Mesodermal cell (in vitro differentiated cells): ENCODE data around the gene CBY2.
A peak's percentile ranks its signal among the peaks of the same experiment; 100 is the strongest.

ENCODE experiments used
- H3K27ac ChIP-seq: 2 replicates; pipeline ENCODE4 v1.7.0; 2013; ENCODE audit warnings: mild to moderate bottlenecking, low read depth, low read length, moderate library complexity; ENCODE audit not compliant: severe bottlenecking
- H3K36me3 ChIP-seq: 2 replicates; pipeline ENCODE4 v1.7.1; 2013; ENCODE audit warnings: mild to moderate bottlenecking, low read length, moderate library complexity; ENCODE audit not compliant: control insufficient read depth, insufficient read depth
- H3K4me1 ChIP-seq: one replicate; pipeline ENCODE4 v1.7.1; 2013; ENCODE audit warnings: mild to moderate bottlenecking, low read length; ENCODE audit not compliant: insufficient read depth, control insufficient read depth, poor library complexity, severe bottlenecking
- H3K4me3 ChIP-seq: 2 replicates; pipeline ENCODE4 v1.7.0; 2013; ENCODE audit warnings: low read length, control low read depth, mild to moderate bottlenecking; ENCODE audit not compliant: insufficient read depth, poor library complexity, severe bottlenecking; ENCODE audit errors: extremely low read depth
- H3K9me3 ChIP-seq: 2 replicates; pipeline ENCODE4 v1.7.1; 2013; ENCODE audit warnings: mild to moderate bottlenecking, low read length, moderate library complexity; ENCODE audit not compliant: control insufficient read depth
- WGBS, 2 experiments: methylation state at CpG; one replicate each; pipeline ENCODE4 v1.1.5; 2013; ENCODE audit warnings: missing lambda C conversion rate in 2 of 2; ENCODE audit not compliant: insufficient coverage in 2 of 2; 5-methylcytosine and 5-hydroxymethylcytosine counted together

The CBY2 gene

GRCh38 chr13:45717349-45717748, 15.2 kb downstream of the CBY2 start:
- peaks cover 6% of the 10 kb centered on the region for H3K9me3 ChIP-seq
- H3K4me3 ChIP-seq = no peak overlapping the region
- no peak overlapping the region for H3K27ac ChIP-seq
- H3K36me3 ChIP-seq = no peaks in the 10 kb centered on the region
- 80% methylated on average over 1 of the region's 1 CpG; no CpG with 5 or more reads in 1 of the 2 experiments for WGBS, 2 experiments
- H3K4me1 ChIP-seq = peaks cover 14% of the 10 kb centered on the region

DNA sequence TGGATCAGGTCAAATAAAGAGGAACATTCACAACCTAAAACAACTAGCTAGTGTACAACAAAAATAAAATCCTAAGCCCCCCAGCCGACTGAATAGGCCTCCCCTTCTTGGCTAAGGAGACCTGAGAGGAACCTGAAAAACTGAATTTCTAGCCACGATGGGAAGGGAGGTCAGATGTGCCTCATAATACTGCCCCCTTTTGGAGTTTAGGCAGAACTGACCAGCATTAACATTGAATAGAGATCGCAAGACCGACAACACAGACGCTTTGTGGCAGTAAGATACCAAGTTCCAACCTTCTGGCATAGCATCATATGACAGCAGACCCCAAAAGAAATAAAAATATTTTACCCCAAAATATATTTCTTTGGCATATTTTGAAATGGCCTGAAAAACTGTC, 15.9 kb downstream of the CBY2 start:
- Histone ChIP-seq H3K36me3 (no peaks in the 10 kb centered on the region), H3K27ac (no peak overlapping the region), H3K4me3 (no peak overlapping the region), H3K9me3 (no peaks in the 10 kb centered on the region), H3K4me1 (peaks cover 14% of the 10 kb centered on the region)
- WGBS, 2 experiments = 26 to 32% methylated on average over 3 of the region's 5 CpGs

DNA sequence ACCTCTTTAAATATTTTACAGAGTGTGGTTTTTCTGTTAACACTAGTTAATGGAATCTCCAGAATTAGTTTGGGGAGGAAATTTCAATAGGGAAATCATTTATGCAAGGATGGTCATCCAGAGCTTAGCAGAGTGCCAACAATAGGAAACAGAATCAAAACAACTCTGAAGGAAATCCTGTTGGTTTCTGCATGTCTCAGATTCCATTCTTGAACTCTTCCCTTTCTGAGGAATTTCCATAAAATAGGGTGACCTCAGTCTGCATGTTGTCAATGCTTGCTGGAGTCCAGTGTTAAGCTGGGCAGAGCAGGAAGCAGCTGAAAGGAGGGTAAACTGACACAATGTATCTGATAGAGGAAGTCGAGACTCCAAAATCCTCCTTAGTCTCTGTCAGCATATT, 16.9 kb downstream of the CBY2 start:
- Histone ChIP-seq H3K36me3 (no peaks in the 10 kb centered on the region), H3K9me3 (no peaks in the 10 kb centered on the region), H3K4me3 (no peak overlapping the region), H3K4me1 (peaks cover 14% of the 10 kb centered on the region), H3K27ac (peak overlapping the region; percentile 71)
- no CpG with 5 or more reads among the region's 1 CpG for WGBS, 2 experiments

- peaks cover 14% of the 10 kb centered on the region for H3K4me1 ChIP-seq
- WGBS, 2 experiments = 80 to 83% methylated on average over 1 of the region's 5 CpGs
- H3K9me3 ChIP-seq = no peaks in the 10 kb centered on the region
These were observed 19.1 kb downstream of the CBY2 start for GRCh38 chr13:45721203-45721731.

GRCh38 chr13:45723798-45724197, 21.7 kb downstream of the CBY2 start:
- Histone ChIP-seq H3K27ac (no peak overlapping the region), H3K36me3 (no peaks in the 10 kb centered on the region), H3K4me3 (no peak overlapping the region), H3K9me3 (no peaks in the 10 kb centered on the region), H3K4me1 (peaks cover 9% of the 10 kb centered on the region)
- no CpG with 5 or more reads among the region's 2 CpGs for WGBS, 2 experiments

More at GRCh38 chr13:45721203-45721731, 19.1 kb downstream of the CBY2 start:
- Histone ChIP-seq H3K4me3 (no peak overlapping the region), H3K36me3 (no peaks in the 10 kb centered on the region), H3K27ac (no peak overlapping the region)

DNA sequence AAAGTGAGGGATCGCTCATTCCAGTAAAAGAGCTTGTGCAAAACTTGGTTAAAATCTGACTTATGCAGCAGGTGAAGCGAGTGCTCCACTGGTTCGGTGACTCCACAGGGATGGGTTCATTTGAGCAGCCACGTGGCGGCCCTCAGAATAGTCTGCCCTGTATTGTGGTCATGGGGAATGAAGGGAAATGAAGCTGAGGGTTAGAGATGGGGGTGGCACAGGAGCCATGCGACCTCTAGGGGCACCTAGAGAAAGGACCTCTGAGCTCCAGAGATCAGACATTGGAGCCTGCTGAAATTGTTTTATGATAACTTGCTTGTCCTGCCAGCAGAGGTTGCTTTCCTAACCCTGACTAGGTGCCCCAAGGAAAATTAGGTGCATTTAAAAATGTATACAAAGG, 26.6 kb downstream of the CBY2 start:
- Histone ChIP-seq H3K4me3 (no peak overlapping the region), H3K36me3 (no peaks in the 10 kb centered on the region), H3K9me3 (no peaks in the 10 kb centered on the region), H3K4me1 (no peaks in the 10 kb centered on the region), H3K27ac (no peak overlapping the region)
- WGBS, 2 experiments = 43 to 63% methylated on average over 5 to 6 of the region's 6 CpGs

DNA sequence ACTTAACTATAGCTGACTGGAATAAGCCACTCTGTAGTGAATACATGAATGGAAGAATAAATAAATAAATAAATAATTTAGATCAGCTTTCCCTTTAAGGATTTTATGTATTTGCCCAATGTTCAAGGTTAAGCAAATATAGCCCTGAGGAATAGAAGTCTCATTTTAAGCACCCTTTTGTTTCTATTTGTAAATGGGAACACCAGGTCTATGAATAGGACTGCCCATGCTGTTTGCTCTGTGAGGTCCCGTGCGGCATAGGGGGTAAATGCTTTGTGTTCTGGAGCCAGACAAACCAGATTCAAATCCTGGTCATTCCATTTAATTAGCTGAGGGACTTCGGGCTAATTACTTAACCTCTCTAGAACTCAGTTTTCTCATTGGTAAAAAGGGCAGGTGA, 29.3 kb downstream of the CBY2 start:
- no CpG with 5 or more reads among the region's 3 CpGs for WGBS, 2 experiments
- H3K27ac ChIP-seq = no peak overlapping the region

DNA sequence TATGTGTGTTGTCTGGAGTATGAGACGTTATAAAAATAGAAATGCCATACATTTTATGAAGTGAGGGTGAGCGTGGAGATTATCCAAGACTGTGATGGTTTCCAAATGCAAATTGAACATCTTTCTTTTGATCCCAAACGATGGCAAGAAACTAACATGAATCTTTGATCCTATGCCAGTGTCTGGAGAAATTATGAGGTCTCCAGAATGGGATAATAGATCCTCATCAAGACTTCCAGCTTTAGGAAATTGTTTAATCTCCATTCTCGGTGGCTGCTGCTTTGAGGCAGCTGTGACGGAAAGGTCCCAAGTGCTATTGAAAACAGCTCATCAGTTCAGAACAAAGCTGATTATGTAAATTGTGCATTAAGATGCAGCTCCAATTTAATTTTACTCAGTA, 30.8 kb downstream of the CBY2 start:
- Histone ChIP-seq H3K36me3 (no peaks in the 10 kb centered on the region), H3K4me1 (no peaks in the 10 kb centered on the region), H3K4me3 (no peak overlapping the region), H3K9me3 (no peaks in the 10 kb centered on the region), H3K27ac (no peak overlapping the region)
- WGBS, 2 experiments = 57 to 66% methylated on average over 4 of the region's 5 CpGs

More for the DNA sequence above, 29.3 kb downstream of the CBY2 start:
- Histone ChIP-seq H3K4me3 (no peak overlapping the region), H3K36me3 (no peaks in the 10 kb centered on the region), H3K4me1 (no peaks in the 10 kb centered on the region), H3K9me3 (no peaks in the 10 kb centered on the region)

GRCh38 chr13:45733361-45733760, 31.2 kb downstream of the CBY2 start:
- Histone ChIP-seq H3K36me3 (no peaks in the 10 kb centered on the region), H3K4me3 (no peak overlapping the region), H3K27ac (no peak overlapping the region), H3K9me3 (no peaks in the 10 kb centered on the region), H3K4me1 (no peaks in the 10 kb centered on the region)
- WGBS, 2 experiments = 86 to 96% methylated on average over 4 of the region's 5 CpGs

GRCh38 chr13:45737571-45738017, 35.5 kb downstream of the CBY2 start:
- no peak overlapping the region for H3K4me3 ChIP-seq
- H3K27ac ChIP-seq = no peak overlapping the region
- no peaks in the 10 kb centered on the region for H3K36me3 ChIP-seq
- H3K9me3 ChIP-seq = no peaks in the 10 kb centered on the region
- no peaks in the 10 kb centered on the region for H3K4me1 ChIP-seq
- WGBS, 2 experiments = 56 to 64% methylated on average over 1 to 2 of the region's 2 CpGs

- Histone ChIP-seq H3K27ac (no peak overlapping the region), H3K4me3 (no peak overlapping the region), H3K36me3 (no peaks in the 10 kb centered on the region), H3K9me3 (no peaks in the 10 kb centered on the region), H3K4me1 (no peaks in the 10 kb centered on the region)
- WGBS, 2 experiments = 86 to 92% methylated on average over 5 of the region's 5 CpGs
These were observed 40.9 kb downstream of the CBY2 start for GRCh38 chr13:45742985-45743384.
